ENCODE measurements around the gene ESCO1. TPM values are rescaled to one million over a fixed set of nuclear protein-coding genes. Genes with fewer than 3 reads are reported as not detected.

ESCO1 gene
- total RNA-seq, 4 donors from 2014 or later = 15.9 to 23.5 (median 17.3) TPM

- Histone ChIP-seq H3K9me3 (no peaks in the 10 kb centered on the region), H3K27me3 (no peaks in the 10 kb centered on the region), H3K4me3 (no peak overlapping the region), H3K4me1 (peaks cover 9% of the 10 kb centered on the region), H3K36me3 (peaks cover 53% of the 10 kb centered on the region), H3K27ac (no peak overlapping the region)
- DNase-seq (ENCODE audit: low spot score in 2 of 2) = no peak
- no peak for TF ChIP-seq POLR2AphosphoS5 (IDR thresholded peaks at IDR 0.05)
- no peak for TF ChIP-seq POLR2A (IDR thresholded peaks at IDR 0.05)
- no peak for TF ChIP-seq EP300 (IDR thresholded peaks at IDR 0.05)
- no peak for TF ChIP-seq CTCF (IDR thresholded peaks at IDR 0.05)
These were observed 41.3 kb downstream of the ESCO1 start for GRCh38 chr18:21559195-21559594.

- Histone ChIP-seq H3K36me3 (peaks cover 42% of the 10 kb centered on the region), H3K27me3 (no peaks in the 10 kb centered on the region), H3K9me3 (no peaks in the 10 kb centered on the region), H3K4me1 (peaks cover 9% of the 10 kb centered on the region), H3K4me3 (no peak overlapping the region), H3K27ac (no peak overlapping the region)
- TF ChIP-seq POLR2AphosphoS5 (IDR thresholded peaks at IDR 0.05) (no peak), POLR2A (IDR thresholded peaks at IDR 0.05) (no peak), CTCF (IDR thresholded peaks at IDR 0.05) (no peak)
- 60% methylated on average over 6 of the region's 6 CpGs for WGBS
- no peak for DNase-seq (ENCODE audit: low spot score in 2 of 2)
These were observed 42.8 kb downstream of the ESCO1 start for GRCh38 chr18:21557607-21558253.

- no peak overlapping the region for H3K27ac ChIP-seq
- no peaks in the 10 kb centered on the region for H3K27me3 ChIP-seq
- peaks cover 42% of the 10 kb centered on the region for H3K36me3 ChIP-seq
- no peaks in the 10 kb centered on the region for H3K4me1 ChIP-seq
- WGBS = 92% methylated on average over 11 of the region's 11 CpGs
- H3K4me3 ChIP-seq = no peak overlapping the region
- no peaks in the 10 kb centered on the region for H3K9me3 ChIP-seq
- no peak for DNase-seq (ENCODE audit: low spot score in 2 of 2)
- TF ChIP-seq POLR2A (IDR thresholded peaks at IDR 0.05) (no peak), EP300 (IDR thresholded peaks at IDR 0.05) (no peak), POLR2AphosphoS5 (IDR thresholded peaks at IDR 0.05) (no peak), CTCF (IDR thresholded peaks at IDR 0.05) (no peak)
These were observed 50.0 kb downstream of the ESCO1 start for GRCh38 chr18:21550510-21550970.

- no peaks in the 10 kb centered on the region for H3K27me3 ChIP-seq
- no peak overlapping the region for H3K27ac ChIP-seq
- DNase-seq (ENCODE audit: low spot score in 2 of 2) = no peak
- H3K4me1 ChIP-seq = no peaks in the 10 kb centered on the region
- no peak overlapping the region for H3K4me3 ChIP-seq
- WGBS = 90% methylated on average over 2 of the region's 2 CpGs
- peaks cover 42% of the 10 kb centered on the region for H3K36me3 ChIP-seq
- no peaks in the 10 kb centered on the region for H3K9me3 ChIP-seq
- TF ChIP-seq POLR2A (IDR thresholded peaks at IDR 0.05) = no peak
- no peak for TF ChIP-seq EP300 (IDR thresholded peaks at IDR 0.05)
- no peak for TF ChIP-seq POLR2AphosphoS5 (IDR thresholded peaks at IDR 0.05)
- TF ChIP-seq CTCF (IDR thresholded peaks at IDR 0.05) = no peak
These were observed 51.9 kb downstream of the ESCO1 start for GRCh38 chr18:21548647-21549046.

GRCh38 chr18:21546423-21546822 is 54.1 kb downstream of the ESCO1 start:
- H3K27ac ChIP-seq = no peak overlapping the region
- WGBS = 95% methylated on average over 5 of the region's 5 CpGs
- DNase-seq (ENCODE audit: low spot score in 2 of 2) = no peak
- H3K4me3 ChIP-seq = no peak overlapping the region
- TF ChIP-seq CTCF (IDR thresholded peaks at IDR 0.05) (no peak), EP300 (IDR thresholded peaks at IDR 0.05) (no peak), POLR2A (IDR thresholded peaks at IDR 0.05) (no peak), POLR2AphosphoS5 (IDR thresholded peaks at IDR 0.05) (no peak)
- H3K4me1 ChIP-seq = no peaks in the 10 kb centered on the region
- peaks cover 38% of the 10 kb centered on the region for H3K36me3 ChIP-seq
- no peaks in the 10 kb centered on the region for H3K27me3 ChIP-seq
- no peaks in the 10 kb centered on the region for H3K9me3 ChIP-seq
